Epithelial cell of esophagus (primary cell): Measurements from ENCODE around the gene TMTC2.

Experiments used
- DNase-seq: peaks from one replicate; pipeline ENCODE4 v3.0.0; 2010; ENCODE audit warnings: low read depth
- H3K4me3 ChIP-seq: 2 replicates; pipeline ENCODE4 v1.5.1; 2011; ENCODE audit warnings: mild to moderate bottlenecking, low read length, control low read depth
- TF ChIP-seq, protein P1 (sequence below): IDR thresholded peaks from 2 replicates; pipeline ENCODE4 v1.5.1; 2011; ENCODE audit warnings: low read depth, mild to moderate bottlenecking, low read length, control low read depth, inconsistent platforms; ENCODE audit not compliant: insufficient read depth; ENCODE audit errors: missing control alignments

The TMTC2 gene

DNA sequence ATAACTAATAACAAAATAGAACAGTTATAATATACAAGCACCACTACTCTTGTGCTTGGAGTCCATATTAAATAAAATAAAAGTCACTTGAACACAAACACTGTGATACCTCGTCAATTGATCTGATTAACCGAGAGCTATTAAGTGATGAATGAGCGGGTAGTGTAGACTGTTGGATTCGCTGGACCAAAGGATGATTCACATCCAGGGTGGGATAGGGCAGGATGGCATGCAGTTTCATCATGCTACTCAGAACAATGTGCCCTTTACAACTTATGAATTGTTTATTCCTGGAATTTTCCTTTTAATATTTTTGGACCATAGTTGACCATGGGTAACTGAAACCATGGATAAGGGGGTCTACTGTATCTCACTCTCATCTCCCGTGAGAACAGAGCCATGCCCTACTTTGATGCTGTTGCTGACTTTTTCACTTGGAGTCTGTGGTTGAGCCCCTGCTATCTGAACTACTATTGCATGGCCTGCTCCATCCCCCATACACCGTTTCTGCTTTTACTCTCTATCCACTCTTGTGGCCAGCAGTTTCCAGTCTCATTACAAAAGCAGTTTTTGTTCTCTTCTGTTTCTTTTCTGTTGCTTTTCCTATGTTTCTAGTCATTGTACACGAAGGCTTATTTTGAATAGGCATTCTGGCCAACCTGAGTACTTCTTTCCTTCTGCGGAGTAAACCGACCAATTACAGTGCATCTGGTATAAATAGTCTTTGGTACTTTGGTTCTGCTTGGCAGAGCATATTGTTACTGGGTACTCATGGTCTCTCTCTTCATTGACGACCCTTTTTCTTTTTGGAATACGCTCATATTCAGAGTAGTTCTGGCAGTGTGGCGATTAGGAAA, 12.2 kb downstream of the TMTC2 start:
- TF ChIP-seq, protein P1, sequence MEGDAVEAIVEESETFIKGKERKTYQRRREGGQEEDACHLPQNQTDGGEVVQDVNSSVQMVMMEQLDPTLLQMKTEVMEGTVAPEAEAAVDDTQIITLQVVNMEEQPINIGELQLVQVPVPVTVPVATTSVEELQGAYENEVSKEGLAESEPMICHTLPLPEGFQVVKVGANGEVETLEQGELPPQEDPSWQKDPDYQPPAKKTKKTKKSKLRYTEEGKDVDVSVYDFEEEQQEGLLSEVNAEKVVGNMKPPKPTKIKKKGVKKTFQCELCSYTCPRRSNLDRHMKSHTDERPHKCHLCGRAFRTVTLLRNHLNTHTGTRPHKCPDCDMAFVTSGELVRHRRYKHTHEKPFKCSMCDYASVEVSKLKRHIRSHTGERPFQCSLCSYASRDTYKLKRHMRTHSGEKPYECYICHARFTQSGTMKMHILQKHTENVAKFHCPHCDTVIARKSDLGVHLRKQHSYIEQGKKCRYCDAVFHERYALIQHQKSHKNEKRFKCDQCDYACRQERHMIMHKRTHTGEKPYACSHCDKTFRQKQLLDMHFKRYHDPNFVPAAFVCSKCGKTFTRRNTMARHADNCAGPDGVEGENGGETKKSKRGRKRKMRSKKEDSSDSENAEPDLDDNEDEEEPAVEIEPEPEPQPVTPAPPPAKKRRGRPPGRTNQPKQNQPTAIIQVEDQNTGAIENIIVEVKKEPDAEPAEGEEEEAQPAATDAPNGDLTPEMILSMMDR = no peak
- DNase-seq = no peak
- no peak overlapping the region for H3K4me3 ChIP-seq

DNA sequence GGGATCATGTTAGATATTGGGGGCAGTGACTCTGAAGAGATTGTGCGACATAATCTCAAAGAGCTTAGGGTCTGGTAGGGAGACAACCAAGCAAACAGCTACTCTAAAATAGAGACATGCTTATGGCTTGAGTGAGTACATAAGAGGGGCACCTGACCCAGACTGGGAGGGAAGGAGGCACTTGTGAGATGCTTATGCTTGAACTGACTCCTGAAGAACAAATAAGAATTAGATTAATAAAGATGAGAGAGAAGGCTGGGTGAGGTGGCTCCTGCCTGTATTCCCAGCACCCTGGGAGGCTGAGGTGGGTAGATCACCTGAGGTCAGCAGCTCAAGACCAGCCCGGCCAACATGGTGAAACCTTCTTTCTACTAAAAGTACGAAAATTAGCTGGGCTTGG, 19.1 kb downstream of the TMTC2 start:
- TF ChIP-seq, protein P1 = no peak
- no peak for DNase-seq
- no peak overlapping the region for H3K4me3 ChIP-seq

DNA sequence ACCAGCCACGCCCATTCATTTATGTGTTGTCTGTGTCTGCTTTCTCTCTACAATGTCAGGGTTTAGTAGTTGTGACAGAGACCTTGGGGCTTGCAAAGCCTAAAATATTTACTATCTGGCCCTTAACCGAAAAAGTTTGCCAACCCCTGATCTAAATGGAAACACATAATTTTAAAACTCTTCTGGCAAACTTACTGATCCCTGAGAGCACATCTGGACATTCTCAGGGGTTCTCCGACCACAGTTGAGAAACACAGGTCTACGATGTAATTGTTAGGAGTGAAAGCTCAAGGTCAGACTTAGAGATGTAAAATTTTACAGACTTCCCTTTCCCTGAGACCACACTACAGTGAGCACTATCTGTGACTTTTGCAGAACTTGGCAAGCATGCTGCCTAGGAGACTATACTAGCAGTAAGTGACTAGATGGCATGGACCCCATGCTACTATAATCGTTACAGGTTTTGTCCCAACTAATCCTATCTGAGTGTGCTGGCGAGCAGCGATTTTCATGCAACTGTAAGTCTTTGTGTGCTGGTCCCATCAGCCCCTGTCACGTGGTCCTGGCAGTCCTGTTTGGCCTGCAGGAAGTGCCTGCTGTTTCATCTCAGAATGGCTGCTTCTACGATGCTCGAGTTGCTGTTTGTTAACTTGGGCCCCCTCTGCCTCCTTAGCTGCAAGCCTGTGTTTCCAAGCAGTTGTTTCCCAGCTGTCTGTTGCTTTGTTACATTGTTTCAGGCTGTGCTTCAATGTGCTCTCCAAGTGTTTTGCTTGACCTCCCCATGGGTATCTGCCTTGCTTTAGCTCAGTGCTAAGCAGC, 21.6 kb downstream of the TMTC2 start:
- no peak for DNase-seq
- H3K4me3 ChIP-seq = no peak overlapping the region
- TF ChIP-seq, protein P1 = no peak

DNA sequence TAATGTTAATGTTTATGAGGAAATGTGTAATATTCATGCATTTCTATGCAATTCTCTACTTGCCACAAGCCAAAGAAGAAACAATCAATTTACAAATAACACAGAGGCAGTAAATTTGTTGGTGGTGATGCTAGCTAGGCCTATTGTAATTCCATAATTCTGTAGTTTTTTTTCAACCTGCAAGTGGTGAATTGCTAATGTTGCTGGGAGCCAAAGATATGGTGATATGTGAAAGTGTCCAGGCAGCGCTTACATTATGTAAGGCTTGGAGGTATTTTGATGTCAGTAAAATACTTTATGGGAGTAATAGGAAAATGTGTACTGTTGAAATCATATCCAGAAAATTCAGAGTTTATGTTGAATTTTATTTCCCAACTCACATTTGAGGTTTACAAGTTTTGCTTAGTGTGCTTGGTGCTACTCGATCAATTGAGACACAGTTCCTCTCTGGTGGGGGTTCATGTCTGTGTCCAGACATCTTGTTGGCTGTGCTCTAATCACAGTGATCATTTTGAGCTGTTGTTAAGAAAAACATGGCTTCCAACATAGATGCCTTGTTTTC, 23.2 kb downstream of the TMTC2 start:
- TF ChIP-seq, protein P1 = no peak
- no peak overlapping the region for H3K4me3 ChIP-seq
- no peak for DNase-seq

DNA sequence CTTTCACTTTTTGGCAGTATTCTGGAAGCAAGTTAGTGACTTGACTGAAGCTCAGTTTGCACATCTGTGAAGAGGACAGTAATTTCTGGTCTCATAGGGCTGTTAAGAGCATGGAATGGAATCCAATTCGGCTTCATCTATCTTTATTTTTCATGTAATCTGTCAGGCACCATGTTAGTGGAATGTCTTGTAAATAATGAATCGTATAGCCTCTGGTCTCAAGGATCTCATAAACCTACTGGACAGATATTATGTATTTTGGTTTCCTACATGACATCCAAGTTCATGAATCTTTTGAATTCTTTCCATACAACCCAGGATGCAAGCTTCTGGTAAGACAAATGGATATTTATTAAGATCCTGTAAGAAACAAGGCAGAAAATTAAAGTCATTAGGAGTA, 24.0 kb downstream of the TMTC2 start:
- TF ChIP-seq, protein P1 = no peak
- no peak for DNase-seq
- no peak overlapping the region for H3K4me3 ChIP-seq

DNA sequence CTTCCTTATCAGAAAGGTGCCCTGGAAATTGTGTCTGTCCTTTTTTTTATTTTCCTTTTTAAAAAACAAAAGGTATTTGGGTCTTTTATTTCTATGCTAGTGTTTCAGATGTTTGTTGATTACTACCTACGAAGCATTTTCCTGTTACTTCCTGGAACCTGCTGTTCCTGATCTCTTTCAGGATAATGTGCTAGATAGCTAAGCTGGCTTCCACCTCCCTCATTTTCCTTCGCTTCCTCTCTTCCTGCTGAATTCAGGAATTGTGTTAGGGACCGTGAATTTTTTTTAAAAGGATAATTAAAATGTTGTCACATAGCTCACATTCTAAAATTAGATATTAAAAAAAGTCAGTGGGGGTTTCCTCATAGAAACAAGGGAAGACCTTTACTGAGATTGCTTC, 27.7 kb downstream of the TMTC2 start:
- DNase-seq = no peak
- H3K4me3 ChIP-seq = no peak overlapping the region
- TF ChIP-seq, protein P1 = no peak
